HG02840 (cell line): ENCODE results near the gene DPP4.
"Not testable (repeated sequence)": the region's sequence is repeated elsewhere in the genome, so short reads cannot be mapped to it uniquely, and the experiment has no call there.

ENCODE experiments used
- ATAC-seq: cut with Tn5 transposase; IDR thresholded peaks from one replicate; pipeline ENCODE4 v1.9.1; 2021; ENCODE audit warnings: mild to moderate bottlenecking, moderate library complexity, moderate number of reproducible peaks; ENCODE audit not compliant: unreplicated experiment, low FRiP score

The DPP4 gene

GRCh38 chr2:161994761-161995520 is 79.1 kb downstream of the DPP4 start:
- ATAC-seq = no peak

- ATAC-seq = no peak
These were observed 81.5 kb downstream of the DPP4 start for GRCh38 chr2:161992531-161992930.

GRCh38 chr2:161991991-161992390 is 82.0 kb downstream of the DPP4 start:
- no peak for ATAC-seq

- ATAC-seq = no peak
These were observed 83.3 kb downstream of the DPP4 start for GRCh38 chr2:161990741-161991140.

GRCh38 chr2:161990036-161990435 is 84.0 kb downstream of the DPP4 start:
- no peak for ATAC-seq

- ATAC-seq = no peak
These were observed 85.4 kb downstream of the DPP4 start for GRCh38 chr2:161988589-161988988.

- ATAC-seq = no peak
These were observed 86.7 kb downstream of the DPP4 start for GRCh38 chr2:161987311-161987710.

- ATAC-seq = no peak
These were observed 90.1 kb downstream of the DPP4 start for GRCh38 chr2:161983866-161984265.

- ATAC-seq = no peak
These were observed 90.7 kb downstream of the DPP4 start for GRCh38 chr2:161983331-161983651.

- ATAC-seq = no peak
These were observed 91.3 kb downstream of the DPP4 start for GRCh38 chr2:161982548-161983330.

- ATAC-seq = no peak
These were observed 92.2 kb downstream of the DPP4 start for GRCh38 chr2:161981679-161982250.

- no peak for ATAC-seq
These were observed 93.0 kb downstream of the DPP4 start for GRCh38 chr2:161980976-161981375.

GRCh38 chr2:161979490-161979889 is 94.5 kb downstream of the DPP4 start:
- no peak for ATAC-seq

- not testable (repeated sequence) for ATAC-seq
These were observed 96.1 kb downstream of the DPP4 start for GRCh38 chr2:161977926-161978325.

GRCh38 chr2:161976917-161977316 is 97.1 kb downstream of the DPP4 start:
- ATAC-seq = no peak

GRCh38 chr2:161976295-161976694 is 97.7 kb downstream of the DPP4 start:
- no peak for ATAC-seq

GRCh38 chr2:161975813-161976160 is 98.2 kb downstream of the DPP4 start:
- no peak for ATAC-seq

- no peak for ATAC-seq
These were observed 98.8 kb downstream of the DPP4 start for GRCh38 chr2:161975062-161975812.

GRCh38 chr2:161974461-161974860 is 99.6 kb downstream of the DPP4 start:
- no peak for ATAC-seq

- ATAC-seq = no peak
These were observed 101.1 kb downstream of the DPP4 start for GRCh38 chr2:161972866-161973265.

GRCh38 chr2:161972232-161972631 is 101.8 kb downstream of the DPP4 start:
- no peak for ATAC-seq
